Naive thymus-derived CD4-positive, alpha-beta T cell (primary cell): ENCODE measurements around the gene LMTK2. TPM values are rescaled to one million over a fixed set of nuclear protein-coding genes. Genes with fewer than 3 reads are reported as not detected.

ENCODE experiments used
- ATAC-seq: fragments of 150-1000 bp; cut with Tn5 transposase; 2 replicates; pipeline ENCODE4 v1.10.0; 2021; ENCODE audit warnings: mild to moderate bottlenecking, moderate library complexity
- CTCF ChIA-PET: fragments of 350-600 bp; sonication (Branson Sonifier 250); formaldehyde crosslinking; loops from one replicate; lab custom pipeline; 2021; ENCODE audit warnings: antibody characterized with exemption; lab: Charles Lee
- POLR2A ChIA-PET: fragments of 350-600 bp; sonication (Branson Sonifier 250); formaldehyde crosslinking; loops from one replicate; lab custom pipeline; 2021; ENCODE audit warnings: antibody characterized with exemption, inconsistent platforms; lab: Charles Lee
- DNase-seq, 9 donors: peaks; one replicate each; pipeline versions ENCODE4 v3.0.0 to v3.0.0-alpha.2; 2020 to 2022; ENCODE audit warnings: mixed read lengths in 1 of 9
- H3K27ac ChIP-seq: one replicate; pipeline ENCODE4 v1.7.0; 2013; ENCODE audit warnings: mild to moderate bottlenecking, low read depth, low read length, moderate library complexity
- H3K27me3 ChIP-seq, 2 donors: one replicate each; pipeline ENCODE4 v1.7.0; 2013; ENCODE audit warnings: low read length in 2 of 2, mild to moderate bottlenecking in 2 of 2, moderate library complexity in 2 of 2; ENCODE audit not compliant: control insufficient read depth in 2 of 2, insufficient read depth in 2 of 2
- H3K36me3 ChIP-seq, 3 experiments: 1 replicate in 2 of 3; 2 replicates in 1 of 3; pipeline ENCODE4 v1.7.0; 2013; ENCODE audit warnings: low read length in 3 of 3, mild to moderate bottlenecking in 3 of 3, moderate library complexity in 1 of 3; ENCODE audit not compliant: insufficient read depth in 3 of 3, control insufficient read depth in 2 of 3
- H3K4me1 ChIP-seq, 2 donors: one replicate each; pipeline ENCODE4 v1.7.0; 2013; ENCODE audit warnings: low read length in 2 of 2, mild to moderate bottlenecking in 2 of 2, moderate library complexity in 1 of 2; ENCODE audit not compliant: control insufficient read depth in 2 of 2, insufficient read depth in 2 of 2
- H3K4me3 ChIP-seq: 2 replicates; pipeline ENCODE4 v1.7.0; 2013; ENCODE audit warnings: mild to moderate bottlenecking, low read length
- H3K9me3 ChIP-seq, 3 experiments: 1 replicate in 2 of 3; 2 replicates in 1 of 3; pipeline ENCODE4 v1.7.0; 2013; ENCODE audit warnings: low read length in 3 of 3; ENCODE audit not compliant: control insufficient read depth in 2 of 3
- H3K27ac Mint-ChIP-seq, 9 donors: one replicate each; pipeline ENCODE4 v1.8.0; 2020 to 2022; ENCODE audit warnings: mixed read lengths in 9 of 9, mild to moderate bottlenecking in 8 of 9, moderate library complexity in 5 of 9, inconsistent platforms in 2 of 9
- H3K27me3 Mint-ChIP-seq, 5 donors: one replicate each; pipeline ENCODE4 v1.8.0; 2021 to 2022; ENCODE audit warnings: mixed read lengths in 5 of 5, mild to moderate bottlenecking in 1 of 5
- H3K36me3 Mint-ChIP-seq, 5 donors: one replicate each; pipeline ENCODE4 v1.8.0; 2020 to 2022; ENCODE audit warnings: mixed read lengths in 5 of 5, mild to moderate bottlenecking in 3 of 5, inconsistent platforms in 1 of 5
- H3K4me1 Mint-ChIP-seq, 7 donors: one replicate each; pipeline ENCODE4 v1.8.0; 2020 to 2022; ENCODE audit warnings: mixed read lengths in 7 of 7, mild to moderate bottlenecking in 3 of 7, inconsistent platforms in 1 of 7
- H3K4me3 Mint-ChIP-seq, 10 donors: one replicate each; pipeline ENCODE4 v1.8.0; 2020 to 2022; ENCODE audit warnings: mild to moderate bottlenecking in 10 of 10, mixed read lengths in 10 of 10, moderate library complexity in 6 of 10, inconsistent platforms in 2 of 10
- H3K9me3 Mint-ChIP-seq, 11 donors: one replicate each; pipeline ENCODE4 v1.8.0; 2020 to 2022; ENCODE audit warnings: mixed read lengths in 11 of 11, mild to moderate bottlenecking in 4 of 11, inconsistent platforms in 1 of 11, moderate library complexity in 1 of 11
- intact Hi-C, 2 donors: fragments of 100-400 bp; cut with micrococcal nuclease; formaldehyde crosslinking; loops; one replicate each; pipeline ENCODE4 v1.15.1; 2023
- polyA plus RNA-seq, 2 donors: library from polyadenylated mRNA; unstranded; fragments of 300-500 nt; fragmentation: Illumina TruSeq; gene quantifications; one replicate each; pipeline ENCODE4 v1.2.3, GENCODE V29; 2021
- total RNA-seq, 6 experiments: library from RNA in 5 of 6; stranded (reverse) in 5 of 6; gene quantifications; 1 replicate in 5 of 6; 2 replicates in 1 of 6; pipeline ENCODE4 v1.2.3 and lab custom pipeline; 2021 to 2026

Gene LMTK2
- total and polyA plus RNA-seq, 7 experiments from 2014 or later = 2.2 to 29.1 (median 18.1) TPM

DNA sequence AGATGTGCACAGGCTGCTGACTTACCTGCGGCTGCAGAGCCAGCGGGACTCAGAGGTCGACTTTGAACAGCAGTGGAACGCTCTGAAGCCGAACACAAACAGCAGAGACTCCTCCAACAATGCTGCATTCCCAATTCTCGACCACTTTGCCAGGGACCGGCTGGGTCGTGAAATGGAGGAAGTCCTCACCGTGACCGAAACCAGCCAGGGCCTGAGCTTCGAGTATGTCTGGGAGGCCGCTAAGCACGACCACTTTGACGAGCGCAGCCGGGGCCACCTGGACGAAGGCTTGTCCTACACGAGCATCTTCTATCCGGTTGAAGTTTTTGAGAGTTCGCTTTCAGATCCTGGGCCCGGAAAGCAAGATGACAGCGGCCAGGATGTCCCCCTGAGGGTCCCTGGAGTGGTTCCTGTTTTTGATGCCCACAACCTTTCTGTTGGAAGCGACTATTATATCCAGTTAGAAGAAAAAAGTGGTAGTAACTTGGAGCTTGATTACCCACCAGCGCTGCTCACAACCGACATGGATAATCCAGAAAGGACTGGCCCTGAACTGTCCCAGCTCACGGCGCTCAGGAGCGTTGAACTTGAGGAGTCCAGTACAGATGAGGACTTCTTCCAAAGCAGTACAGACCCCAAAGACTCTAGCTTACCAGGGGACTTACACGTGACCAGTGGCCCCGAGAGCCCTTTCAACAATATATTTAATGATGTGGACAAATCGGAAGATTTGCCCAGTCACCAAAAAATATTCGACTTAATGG is 85.2 kb downstream of the LMTK2 start:
- H3K9me3 ChIP-seq = no peaks in the 10 kb centered on the region
- ChIA-PET POLR2A (no interaction called here), CTCF (interaction anchor here (0.6 kb wide), 1 partner anchor 171 kb away, joined by 3 read pairs; no protein-coding TSS in a partner anchor)
- no peak overlapping the region for H3K27ac Mint-ChIP-seq
- H3K36me3 ChIP-seq = peaks cover 12 to 65% (median 32%) of the 10 kb centered on the region in 3 experiments
- no peaks in the 10 kb centered on the region for H3K4me1 ChIP-seq
- peaks cover 0 to 2% (median 0%) of the 10 kb centered on the region in 11 donors for H3K9me3 Mint-ChIP-seq
- ATAC-seq (no peak), DNase-seq (no peak)
- no peak overlapping the region for H3K27ac ChIP-seq
- no peaks in the 10 kb centered on the region for H3K27me3 ChIP-seq
- H3K27me3 Mint-ChIP-seq = no peaks in the 10 kb centered on the region
- H3K4me3 Mint-ChIP-seq = no peak overlapping the region
- H3K4me1 Mint-ChIP-seq = peaks cover 6 to 17% (median 10%) of the 10 kb centered on the region in 7 donors
- no peak overlapping the region for H3K4me3 ChIP-seq
- peaks cover 17 to 64% (median 26%) of the 10 kb centered on the region in 5 donors for H3K36me3 Mint-ChIP-seq
- intact Hi-C loops = no loop called here

DNA sequence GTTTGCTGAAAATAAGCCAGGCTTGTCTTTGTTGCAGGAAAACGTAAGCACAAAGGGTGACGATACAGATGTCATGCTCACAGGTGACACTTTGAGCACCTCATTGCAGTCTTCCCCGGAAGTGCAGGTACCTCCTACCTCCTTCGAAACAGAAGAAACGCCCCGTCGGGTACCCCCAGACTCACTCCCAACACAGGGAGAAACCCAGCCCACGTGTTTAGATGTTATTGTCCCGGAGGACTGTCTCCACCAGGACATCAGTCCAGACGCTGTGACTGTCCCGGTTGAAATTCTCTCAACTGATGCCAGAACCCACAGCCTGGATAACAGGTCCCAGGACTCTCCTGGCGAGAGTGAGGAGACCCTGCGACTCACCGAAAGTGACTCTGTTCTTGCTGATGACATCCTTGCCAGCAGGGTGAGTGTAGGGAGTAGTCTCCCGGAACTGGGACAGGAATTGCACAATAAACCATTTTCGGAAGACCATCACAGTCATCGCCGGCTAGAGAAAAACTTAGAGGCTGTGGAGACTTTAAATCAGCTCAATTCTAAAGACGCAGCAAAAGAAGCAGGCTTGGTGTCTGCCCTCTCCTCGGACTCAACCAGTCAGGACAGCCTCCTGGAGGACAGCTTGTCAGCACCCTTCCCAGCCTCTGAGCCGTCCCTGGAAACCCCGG is 86.3 kb downstream of the LMTK2 start:
- H3K4me1 ChIP-seq = no peaks in the 10 kb centered on the region
- H3K27ac ChIP-seq = no peak overlapping the region
- DNase-seq (no peak), ATAC-seq (no peak)
- H3K4me3 Mint-ChIP-seq = no peak overlapping the region
- peaks cover 12 to 59% (median 27%) of the 10 kb centered on the region in 3 experiments for H3K36me3 ChIP-seq
- H3K27me3 Mint-ChIP-seq = no peaks in the 10 kb centered on the region
- intact Hi-C loops = no loop called here
- H3K9me3 Mint-ChIP-seq = peaks cover 0 to 2% (median 0%) of the 10 kb centered on the region in 11 donors
- no peaks in the 10 kb centered on the region for H3K9me3 ChIP-seq
- ChIA-PET POLR2A (no interaction called here), CTCF (no interaction called here)
- no peaks in the 10 kb centered on the region for H3K27me3 ChIP-seq
- peaks cover 6 to 17% (median 12%) of the 10 kb centered on the region in 7 donors for H3K4me1 Mint-ChIP-seq
- H3K27ac Mint-ChIP-seq = no peak overlapping the region
- H3K36me3 Mint-ChIP-seq = peaks cover 16 to 60% (median 25%) of the 10 kb centered on the region in 5 donors
- no peak overlapping the region for H3K4me3 ChIP-seq

DNA sequence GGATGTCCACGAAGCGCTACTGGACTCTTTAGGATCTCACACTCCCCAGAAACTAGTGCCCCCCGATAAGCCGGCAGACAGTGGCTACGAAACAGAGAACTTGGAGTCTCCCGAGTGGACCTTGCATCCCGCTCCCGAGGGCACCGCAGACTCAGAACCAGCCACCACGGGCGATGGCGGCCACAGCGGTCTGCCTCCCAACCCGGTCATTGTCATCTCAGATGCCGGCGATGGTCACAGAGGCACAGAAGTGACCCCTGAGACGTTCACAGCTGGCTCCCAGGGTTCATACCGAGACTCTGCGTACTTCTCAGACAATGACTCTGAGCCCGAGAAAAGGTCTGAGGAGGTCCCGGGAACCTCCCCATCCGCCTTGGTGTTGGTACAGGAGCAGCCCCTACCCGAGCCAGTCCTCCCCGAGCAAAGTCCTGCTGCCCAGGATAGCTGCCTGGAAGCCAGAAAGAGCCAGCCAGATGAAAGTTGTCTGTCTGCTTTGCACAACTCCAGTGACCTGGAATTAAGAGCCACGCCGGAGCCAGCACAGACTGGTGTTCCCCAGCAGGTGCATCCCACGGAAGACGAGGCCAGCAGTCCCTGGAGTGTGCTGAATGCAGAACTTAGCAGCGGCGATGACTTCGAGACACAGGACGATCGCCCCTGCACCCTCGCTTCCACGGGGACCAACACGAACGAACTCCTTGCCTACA is 87.0 kb downstream of the LMTK2 start:
- no peak for ATAC-seq
- H3K36me3 Mint-ChIP-seq = peaks cover 12 to 61% (median 22%) of the 10 kb centered on the region in 5 donors
- H3K4me3 Mint-ChIP-seq = no peak overlapping the region
- Histone ChIP-seq H3K4me1 (no peaks in the 10 kb centered on the region), H3K27ac (no peak overlapping the region), H3K27me3 (no peaks in the 10 kb centered on the region), H3K4me3 (no peak overlapping the region), H3K9me3 (no peaks in the 10 kb centered on the region), H3K36me3 (peaks cover 12 to 57% (median 24%) of the 10 kb centered on the region in 3 experiments)
- no peaks in the 10 kb centered on the region for H3K27me3 Mint-ChIP-seq
- peak overlapping the region in 2 of 9 donors; percentile 36 to 59 for H3K27ac Mint-ChIP-seq
- intact Hi-C loops = no loop called here
- DNase-seq = no peak
- H3K4me1 Mint-ChIP-seq = peaks cover 6 to 14% (median 12%) of the 10 kb centered on the region in 7 donors
- peaks cover 0 to under 1% (median 0%) of the 10 kb centered on the region in 11 donors for H3K9me3 Mint-ChIP-seq
- ChIA-PET POLR2A (no interaction called here), CTCF (no interaction called here)

DNA sequence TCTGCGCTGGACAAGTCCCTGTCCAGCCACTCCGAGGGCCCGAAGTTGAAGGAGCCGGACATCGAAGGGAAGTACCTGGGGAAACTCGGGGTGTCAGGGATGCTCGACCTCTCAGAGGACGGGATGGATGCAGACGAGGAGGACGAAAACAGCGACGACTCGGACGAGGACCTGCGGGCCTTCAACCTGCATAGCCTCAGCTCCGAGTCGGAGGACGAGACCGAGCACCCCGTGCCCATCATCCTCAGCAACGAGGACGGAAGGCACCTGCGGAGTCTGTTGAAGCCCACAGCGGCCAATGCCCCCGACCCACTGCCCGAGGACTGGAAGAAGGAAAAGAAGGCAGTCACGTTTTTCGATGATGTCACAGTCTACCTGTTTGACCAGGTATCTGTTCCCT is 87.5 kb downstream of the LMTK2 start:
- H3K9me3 ChIP-seq = no peaks in the 10 kb centered on the region
- ChIA-PET CTCF (no interaction called here), POLR2A (interaction anchor here (0.6 kb wide), 1 partner anchor 57 kb away, joined by 3 read pairs; no protein-coding TSS in a partner anchor)
- H3K4me1 ChIP-seq = no peaks in the 10 kb centered on the region
- no peaks in the 10 kb centered on the region for H3K27me3 Mint-ChIP-seq
- H3K36me3 Mint-ChIP-seq = peaks cover 14 to 60% (median 19%) of the 10 kb centered on the region in 5 donors
- no peaks in the 10 kb centered on the region for H3K27me3 ChIP-seq
- DNase-seq = no peak
- H3K4me3 ChIP-seq = no peak overlapping the region
- no peak for ATAC-seq
- no peak overlapping the region for H3K27ac ChIP-seq
- peaks cover 5 to 17% (median 14%) of the 10 kb centered on the region in 7 donors for H3K4me1 Mint-ChIP-seq
- H3K9me3 Mint-ChIP-seq = peaks cover 0 to 5% (median 3%) of the 10 kb centered on the region in 11 donors
- H3K4me3 Mint-ChIP-seq = no peak overlapping the region
- peaks cover 12 to 52% (median 24%) of the 10 kb centered on the region in 3 experiments for H3K36me3 ChIP-seq
- intact Hi-C loops = no loop called here
- peak overlapping the region in 2 of 9 donors; percentile 36 to 48 for H3K27ac Mint-ChIP-seq

DNA sequence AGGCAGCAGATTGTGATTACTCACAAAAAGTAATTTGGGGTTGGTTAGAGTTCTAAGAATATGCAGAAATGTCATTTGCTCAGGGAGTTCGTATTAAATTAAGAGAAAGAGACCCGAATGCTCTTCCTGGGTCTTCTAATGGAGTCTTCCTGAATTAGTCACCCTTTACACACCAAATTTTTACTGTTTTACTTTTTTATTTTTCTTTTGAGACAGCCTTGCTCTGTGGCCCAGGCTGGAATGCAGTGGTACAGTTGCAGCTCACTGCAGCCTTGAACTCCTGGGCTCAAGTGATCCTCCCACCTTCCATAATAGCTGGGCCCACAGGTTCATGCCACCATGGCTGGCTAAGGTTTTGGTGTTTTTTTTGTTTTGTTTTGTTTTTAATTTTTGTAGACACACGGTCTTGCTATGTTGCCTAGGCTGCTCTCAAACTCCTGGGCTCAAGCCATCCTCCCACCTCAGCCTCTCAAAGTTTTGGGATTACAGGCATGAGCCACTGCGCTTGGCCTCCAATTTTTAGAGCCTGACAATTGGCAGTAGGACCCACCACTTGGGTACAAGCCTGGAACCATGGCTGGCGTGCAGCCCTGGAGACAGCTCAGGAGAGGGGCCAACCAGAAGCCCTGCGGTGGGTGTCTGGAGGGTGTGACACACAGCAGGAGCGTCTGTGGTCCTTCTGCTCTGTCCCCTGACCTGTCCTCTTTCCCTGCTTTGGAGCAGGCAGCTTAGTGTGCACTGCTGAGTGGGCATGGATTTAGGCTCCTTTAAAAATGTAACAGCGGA is 88.2 kb downstream of the LMTK2 start:
- ChIA-PET CTCF (no interaction called here), POLR2A (interaction anchor here (0.6 kb wide), 1 partner anchor 56 kb away, joined by 3 read pairs; no protein-coding TSS in a partner anchor)
- Mint-ChIP-seq H3K9me3 (peaks cover 0 to 8% (median 4%) of the 10 kb centered on the region in 11 donors), H3K27ac (peak overlapping the region in 1 of 9 donors; percentile 48), H3K27me3 (no peaks in the 10 kb centered on the region), H3K36me3 (peaks cover 11 to 58% (median 16%) of the 10 kb centered on the region in 5 donors), H3K4me1 (peaks cover 2 to 22% (median 13%) of the 10 kb centered on the region in 7 donors), H3K4me3 (no peak overlapping the region)
- DNase-seq (no peak), ATAC-seq (no peak)
- intact Hi-C loops = no loop called here
- H3K27me3 ChIP-seq = no peaks in the 10 kb centered on the region
- no peak overlapping the region for H3K27ac ChIP-seq
- H3K36me3 ChIP-seq = peaks cover 12 to 46% (median 24%) of the 10 kb centered on the region in 3 experiments
- H3K9me3 ChIP-seq = no peaks in the 10 kb centered on the region
- no peaks in the 10 kb centered on the region for H3K4me1 ChIP-seq
- no peak overlapping the region for H3K4me3 ChIP-seq
